Measurements from ENCODE around the gene EREG. TPM values are rescaled to one million over a fixed set of nuclear protein-coding genes. Genes with fewer than 3 reads are reported as not detected.

EREG gene
- total and polyA plus RNA-seq, 10 of the 15 experiments (the other 5 are each of a cell fraction or from before 2014, with no cell fraction given): not detected

DNA sequence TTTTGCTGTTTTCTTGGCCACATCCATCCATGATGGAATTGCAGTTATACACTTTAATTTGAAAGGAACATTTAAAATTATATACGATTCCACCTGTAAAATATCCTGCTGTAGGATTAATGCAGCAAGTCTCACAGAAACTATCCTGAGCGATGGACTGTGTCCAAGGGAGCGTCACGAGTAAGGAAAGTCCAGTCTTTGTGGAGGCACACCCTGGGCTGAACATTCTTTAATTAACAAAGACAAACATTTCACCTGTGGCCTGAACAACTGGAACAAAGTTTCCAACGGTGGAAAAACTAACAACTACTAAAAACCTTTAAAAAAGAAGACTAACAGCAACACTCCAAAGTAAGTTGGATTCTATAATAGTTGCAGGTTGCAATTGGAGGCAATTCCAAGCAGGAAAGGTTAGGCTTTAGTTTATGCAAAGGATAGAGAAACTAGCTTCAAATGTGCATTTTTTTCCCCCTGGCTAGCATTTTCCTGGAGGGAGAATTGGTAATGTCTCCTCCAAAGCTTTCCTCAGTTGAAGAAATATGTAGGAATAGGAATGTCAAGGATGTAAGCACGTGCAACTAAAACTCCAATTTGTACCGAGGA is 11.0 kb downstream of the EREG start:
- FAIRE-seq: no peak
- no peak overlapping the region for H3K4me3 ChIP-seq
- RAD21 ChIA-PET (ENCODE audit: unreplicated experiment): interaction anchor here (1.3 to 3.1 kb wide), 4 partner anchors 58 to 295 kb away, joined by 3 to 25 read pairs (median 6); no protein-coding TSS in a partner anchor
- no peaks in the 10 kb centered on the region for H3K36me3 ChIP-seq (ENCODE audit: control insufficient read depth in 2 of 2, insufficient read depth in 2 of 2, low read length in 1 of 2)
- no peaks in the 10 kb centered on the region for H3K9me3 ChIP-seq (replicated peaks; ENCODE audit: control insufficient read depth, insufficient read depth, low read length)
- H4K20me1 ChIP-seq (ENCODE audit: control insufficient read depth, insufficient read depth): no peaks in the 10 kb centered on the region
- no peak overlapping the region for H3K9ac ChIP-seq (ENCODE audit: control insufficient read depth, insufficient read depth, low read length)
- no peak overlapping the region for H2AFZ ChIP-seq (ENCODE audit: control insufficient read depth, low read depth, low read length)
- SMC1A ChIA-PET (ENCODE audit: uncharacterized antibody, unreplicated experiment): interaction anchor here (0.9 to 3.6 kb wide), 9 partner anchors 56 to 301 kb away, joined by 3 to 33 read pairs (median 4); partner anchors contain the start of gene AREG
- no peaks in the 10 kb centered on the region for H3K79me2 ChIP-seq (ENCODE audit: control insufficient read depth, insufficient read depth, low read length)
- no peak overlapping the region for H3K4me2 ChIP-seq (ENCODE audit: control insufficient read depth, insufficient read depth)
- no peaks in the 10 kb centered on the region; a peak in 1 of 4 replicates for H3K27me3 ChIP-seq (replicated peaks in 1 of 2; ENCODE audit: control insufficient read depth in 2 of 2, insufficient read depth in 2 of 2, low read length in 1 of 2)
- H3K27ac ChIP-seq (ENCODE audit: control insufficient read depth, insufficient read depth): no peak overlapping the region
- BruUV-seq (replicated peaks): no TSS peak
- in situ Hi-C loops (cut with MboI): loop anchor here (5.0 to 10.0 kb wide), 2 partner anchors 159 to 296 kb away; no protein-coding TSS in a partner anchor
- POLR2A ChIA-PET: no interaction called here
- H3K4me1 ChIP-seq (ENCODE audit: control insufficient read depth, insufficient read depth, low read length): no peaks in the 10 kb centered on the region
- 7% methylated on average over 7 of the region's 7 CpGs for WGBS (ENCODE audit: insufficient coverage, insufficient replicate concordance, low lambda C conversion rate, missing lambda C conversion rate)
- intact Hi-C loops (cut with micrococcal nuclease; ENCODE audit: unreplicated experiment): loop anchor here (5.0 kb wide), 1 partner anchor 71 kb away; the partner anchor contains the start of gene AREG
- CTCF ChIA-PET: interaction anchor here (0.7 to 6.9 kb wide), 8 partner anchors 47 to 297 kb away, joined by 3 to 95 read pairs (median 8); no protein-coding TSS in a partner anchor
- DNase-seq (ENCODE audit: low read depth, low spot score): no peak
- no peak for ATAC-seq
- no peak for TF ChIP-seq STAT3 (IDR thresholded peaks at IDR 0.05; ENCODE audit: low read depth, low read length)
- TF ChIP-seq SIX5 (IDR thresholded peaks at IDR 0.05; ENCODE audit: low read depth, low read length, severe bottlenecking): no peak
- TF ChIP-seq IKZF2 (IDR thresholded peaks at IDR 0.05): no peak
- TF ChIP-seq, protein P1, sequence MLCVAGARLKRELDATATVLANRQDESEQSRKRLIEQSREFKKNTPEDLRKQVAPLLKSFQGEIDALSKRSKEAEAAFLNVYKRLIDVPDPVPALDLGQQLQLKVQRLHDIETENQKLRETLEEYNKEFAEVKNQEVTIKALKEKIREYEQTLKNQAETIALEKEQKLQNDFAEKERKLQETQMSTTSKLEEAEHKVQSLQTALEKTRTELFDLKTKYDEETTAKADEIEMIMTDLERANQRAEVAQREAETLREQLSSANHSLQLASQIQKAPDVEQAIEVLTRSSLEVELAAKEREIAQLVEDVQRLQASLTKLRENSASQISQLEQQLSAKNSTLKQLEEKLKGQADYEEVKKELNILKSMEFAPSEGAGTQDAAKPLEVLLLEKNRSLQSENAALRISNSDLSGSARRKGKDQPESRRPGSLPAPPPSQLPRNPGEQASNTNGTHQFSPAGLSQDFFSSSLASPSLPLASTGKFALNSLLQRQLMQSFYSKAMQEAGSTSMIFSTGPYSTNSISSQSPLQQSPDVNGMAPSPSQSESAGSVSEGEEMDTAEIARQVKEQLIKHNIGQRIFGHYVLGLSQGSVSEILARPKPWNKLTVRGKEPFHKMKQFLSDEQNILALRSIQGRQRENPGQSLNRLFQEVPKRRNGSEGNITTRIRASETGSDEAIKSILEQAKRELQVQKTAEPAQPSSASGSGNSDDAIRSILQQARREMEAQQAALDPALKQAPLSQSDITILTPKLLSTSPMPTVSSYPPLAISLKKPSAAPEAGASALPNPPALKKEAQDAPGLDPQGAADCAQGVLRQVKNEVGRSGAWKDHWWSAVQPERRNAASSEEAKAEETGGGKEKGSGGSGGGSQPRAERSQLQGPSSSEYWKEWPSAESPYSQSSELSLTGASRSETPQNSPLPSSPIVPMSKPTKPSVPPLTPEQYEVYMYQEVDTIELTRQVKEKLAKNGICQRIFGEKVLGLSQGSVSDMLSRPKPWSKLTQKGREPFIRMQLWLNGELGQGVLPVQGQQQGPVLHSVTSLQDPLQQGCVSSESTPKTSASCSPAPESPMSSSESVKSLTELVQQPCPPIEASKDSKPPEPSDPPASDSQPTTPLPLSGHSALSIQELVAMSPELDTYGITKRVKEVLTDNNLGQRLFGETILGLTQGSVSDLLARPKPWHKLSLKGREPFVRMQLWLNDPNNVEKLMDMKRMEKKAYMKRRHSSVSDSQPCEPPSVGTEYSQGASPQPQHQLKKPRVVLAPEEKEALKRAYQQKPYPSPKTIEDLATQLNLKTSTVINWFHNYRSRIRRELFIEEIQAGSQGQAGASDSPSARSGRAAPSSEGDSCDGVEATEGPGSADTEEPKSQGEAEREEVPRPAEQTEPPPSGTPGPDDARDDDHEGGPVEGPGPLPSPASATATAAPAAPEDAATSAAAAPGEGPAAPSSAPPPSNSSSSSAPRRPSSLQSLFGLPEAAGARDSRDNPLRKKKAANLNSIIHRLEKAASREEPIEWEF (IDR thresholded peaks at IDR 0.05; ENCODE audit: insufficient replicate concordance, low read depth, low read length): no peak
- no peak for TF ChIP-seq GABPA (IDR thresholded peaks at IDR 0.05; ENCODE audit: low read depth)
- TF ChIP-seq BHLHE40 (IDR thresholded peaks at IDR 0.05; ENCODE audit: borderline replicate concordance in 1 of 2, low read depth in 2 of 2, low read length in 1 of 2): no peak
- no peak for TF ChIP-seq ZNF622 (IDR thresholded peaks at IDR 0.05)
- no peak for TF ChIP-seq NFXL1 (IDR thresholded peaks at IDR 0.05; ENCODE audit: borderline replicate concordance)
- TF ChIP-seq PAX5 (IDR thresholded peaks at IDR 0.05; ENCODE audit: borderline replicate concordance, low read depth, low read length): no peak
- TF ChIP-seq, protein P2, sequence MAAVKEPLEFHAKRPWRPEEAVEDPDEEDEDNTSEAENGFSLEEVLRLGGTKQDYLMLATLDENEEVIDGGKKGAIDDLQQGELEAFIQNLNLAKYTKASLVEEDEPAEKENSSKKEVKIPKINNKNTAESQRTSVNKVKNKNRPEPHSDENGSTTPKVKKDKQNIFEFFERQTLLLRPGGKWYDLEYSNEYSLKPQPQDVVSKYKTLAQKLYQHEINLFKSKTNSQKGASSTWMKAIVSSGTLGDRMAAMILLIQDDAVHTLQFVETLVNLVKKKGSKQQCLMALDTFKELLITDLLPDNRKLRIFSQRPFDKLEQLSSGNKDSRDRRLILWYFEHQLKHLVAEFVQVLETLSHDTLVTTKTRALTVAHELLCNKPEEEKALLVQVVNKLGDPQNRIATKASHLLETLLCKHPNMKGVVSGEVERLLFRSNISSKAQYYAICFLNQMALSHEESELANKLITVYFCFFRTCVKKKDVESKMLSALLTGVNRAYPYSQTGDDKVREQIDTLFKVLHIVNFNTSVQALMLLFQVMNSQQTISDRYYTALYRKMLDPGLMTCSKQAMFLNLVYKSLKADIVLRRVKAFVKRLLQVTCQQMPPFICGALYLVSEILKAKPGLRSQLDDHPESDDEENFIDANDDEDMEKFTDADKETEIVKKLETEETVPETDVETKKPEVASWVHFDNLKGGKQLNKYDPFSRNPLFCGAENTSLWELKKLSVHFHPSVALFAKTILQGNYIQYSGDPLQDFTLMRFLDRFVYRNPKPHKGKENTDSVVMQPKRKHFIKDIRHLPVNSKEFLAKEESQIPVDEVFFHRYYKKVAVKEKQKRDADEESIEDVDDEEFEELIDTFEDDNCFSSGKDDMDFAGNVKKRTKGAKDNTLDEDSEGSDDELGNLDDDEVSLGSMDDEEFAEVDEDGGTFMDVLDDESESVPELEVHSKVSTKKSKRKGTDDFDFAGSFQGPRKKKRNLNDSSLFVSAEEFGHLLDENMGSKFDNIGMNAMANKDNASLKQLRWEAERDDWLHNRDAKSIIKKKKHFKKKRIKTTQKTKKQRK (IDR thresholded peaks at IDR 0.05; ENCODE audit: low read depth, low read length): no peak
- TF ChIP-seq SIN3A (IDR thresholded peaks at IDR 0.05; ENCODE audit: low read depth, low read length): no peak
- TF ChIP-seq CHD2 (IDR thresholded peaks at IDR 0.05; ENCODE audit: borderline replicate concordance, low read depth, low read length): no peak
- TF ChIP-seq MYB (IDR thresholded peaks at IDR 0.05; ENCODE audit: borderline replicate concordance, low read depth, low read length): no peak

Measured in GM12878 (cell line).